Loucy (cell line): ENCODE results near the gene GNRH2.

ENCODE experiments used
- CTCF ChIP-seq: fragments of 200-600 bp; sonication (generic); conservative IDR thresholded peaks from 2 replicates; pipeline ENCODE4 v1.5.1; 2014; ENCODE audit warnings: mild to moderate bottlenecking, antibody characterized with exemption, low read length
- EZH2phosphoT487 ChIP-seq: fragments of 200-600 bp; IDR thresholded peaks from 2 replicates; pipeline ENCODE4 v1.6.1; 2018; ENCODE audit warnings: antibody characterized with exemption, mild to moderate bottlenecking, moderate library complexity, borderline replicate concordance

- TF ChIP-seq CTCF: no peak
- no peak for TF ChIP-seq EZH2phosphoT487
These were observed 5.8 kb upstream of the GNRH2 start for GRCh38 chr20:3037654-3038053.
